SK-N-SH (cell line): ENCODE data around the gene TOMM40. TPM values are rescaled to one million over a fixed set of nuclear protein-coding genes. Genes with fewer than 3 reads are reported as not detected.

Experiments used
- CTCF ChIA-PET: fragments of 300-600, 350-600 bp; formaldehyde crosslinking; extraction: SDS; loops from one replicate; lab custom pipeline; 2021; lab: Yijun Ruan, JAX
- POLR2A ChIA-PET: fragments of 350-600 bp; sonication (Branson Sonifier 250); formaldehyde crosslinking; extraction: SDS; loops from one replicate; lab custom pipeline; 2020; ENCODE audit warnings: antibody characterized with exemption, inconsistent platforms; lab: Yijun Ruan, JAX
- DNase-seq: peaks from one replicate; pipeline ENCODE4 v3.0.0; 2012
- H2AFZ ChIP-seq: fragments of 200-600 bp; sonication (generic); 2 replicates; pipeline ENCODE4 v1.8.1; 2016; ENCODE audit warnings: antibody characterized with exemption, mild to moderate bottlenecking, low read depth
- H3F3A ChIP-seq: fragments of 200-600 bp; sonication (generic); replicated peaks from 2 replicates; pipeline ENCODE3; 2016; ENCODE audit warnings: antibody characterized with exemption, mild to moderate bottlenecking; ENCODE audit not compliant: insufficient read depth
- H3K27ac ChIP-seq, 2 experiments: fragments of 200-500 bp in 1 of 2; fragments of 200-600 bp in 1 of 2; sonication (Bioruptor generic) in 1 of 2; sonication (generic), shearing (Covaris generic) in 1 of 2; 2 replicates each; pipeline versions ENCODE4 v1.5.1 to v1.6.1; 2014 to 2016; ENCODE audit warnings: low read depth in 2 of 2, inconsistent platforms in 1 of 2, low read length in 1 of 2, mild to moderate bottlenecking in 1 of 2, mixed read lengths in 1 of 2
- H3K27me3 ChIP-seq: fragments of 200-600 bp; sonication (generic), shearing (Covaris generic); 2 replicates; pipeline ENCODE4 v1.6.1; 2016; ENCODE audit warnings: mixed run types; ENCODE audit not compliant: insufficient read depth
- H3K36me3 ChIP-seq, 2 experiments: fragments of 200-500 bp in 1 of 2; fragments of 200-600 bp in 1 of 2; sonication (Bioruptor generic) in 1 of 2; sonication (generic) in 1 of 2; replicated peaks in 1 of 2; 2 replicates each; pipeline versions ENCODE3 to v1.5.1; 2014 to 2016; ENCODE audit warnings: low read length in 1 of 2, mild to moderate bottlenecking in 1 of 2; ENCODE audit not compliant: insufficient read depth in 2 of 2, control insufficient read depth in 1 of 2
- H3K4me1 ChIP-seq, 2 experiments: fragments of 200-500 bp in 1 of 2; fragments of 200-600 bp in 1 of 2; sonication (Bioruptor generic) in 1 of 2; sonication (generic), shearing (Covaris generic) in 1 of 2; 2 replicates each; pipeline versions ENCODE4 v1.5.1 to v1.6.1; 2014 to 2016; ENCODE audit warnings: low read depth in 1 of 2, low read length in 1 of 2, mixed run types in 1 of 2; ENCODE audit not compliant: insufficient read depth in 2 of 2, control insufficient read depth in 1 of 2
- H3K4me2 ChIP-seq: fragments of 200-600 bp; sonication (generic), shearing (Covaris generic); 2 replicates; pipeline ENCODE4 v1.6.1; 2017; ENCODE audit warnings: mixed run types
- H3K4me3 ChIP-seq, 2 experiments: fragments of 200-500 bp in 1 of 2; fragments of 200-600 bp in 1 of 2; sonication (Bioruptor generic) in 1 of 2; sonication (generic), shearing (Covaris generic) in 1 of 2; 2 replicates each; pipeline versions ENCODE4 v1.5.1 to v1.8.1; 2014 to 2016; ENCODE audit warnings: low read depth in 2 of 2, inconsistent platforms in 1 of 2, low read length in 1 of 2, mild to moderate bottlenecking in 1 of 2, mixed read lengths in 1 of 2, moderate library complexity in 1 of 2
- H3K79me2 ChIP-seq: fragments of 200-600 bp; sonication (generic); 2 replicates; pipeline ENCODE4 v1.8.1; 2017; ENCODE audit warnings: mild to moderate bottlenecking; ENCODE audit not compliant: insufficient read depth
- H3K9ac ChIP-seq: fragments of 200-600 bp; sonication (generic); 2 replicates; pipeline ENCODE4 v1.6.1; 2017; ENCODE audit warnings: mixed run types
- H3K9me2 ChIP-seq: fragments of 200-600 bp; sonication (generic); 2 replicates; pipeline ENCODE4 v1.6.1; 2017; ENCODE audit warnings: mixed run types
- H3K9me3 ChIP-seq: fragments of 200-600 bp; sonication (generic); 2 replicates; pipeline ENCODE4 v1.6.1; 2017; ENCODE audit warnings: mixed run types, mild to moderate bottlenecking, moderate library complexity
- H4K20me1 ChIP-seq: fragments of 200-600 bp; sonication (generic); 2 replicates; pipeline ENCODE4 v1.6.1; 2017; ENCODE audit warnings: mild to moderate bottlenecking, mixed run types; ENCODE audit not compliant: insufficient read depth
- ELF1 ChIP-seq: IDR thresholded peaks from 2 replicates; pipeline ENCODE4 v1.4.0; 2012
- EZH2phosphoT487 ChIP-seq: fragments of 200-600 bp; sonication (generic); IDR thresholded peaks from 2 replicates; pipeline ENCODE4 v1.6.1; 2017; ENCODE audit warnings: low read depth, mixed run types, mild to moderate bottlenecking, antibody characterized with exemption, moderate library complexity, borderline replicate concordance
- FOXJ3 ChIP-seq: sonication (generic); formaldehyde crosslinking; IDR thresholded peaks from 2 replicates; pipeline ENCODE4 v1.5.1; 2020; ENCODE audit warnings: mild to moderate bottlenecking, missing genetic modification reagents
- GABPA ChIP-seq: IDR thresholded peaks from 2 replicates; pipeline ENCODE4 v1.4.0; 2012; ENCODE audit warnings: low read depth, mild to moderate bottlenecking
- GATA2 ChIP-seq: sonication (generic); formaldehyde crosslinking; IDR thresholded peaks from 2 replicates; pipeline ENCODE4 v1.5.0; 2020; ENCODE audit warnings: mild to moderate bottlenecking, missing genetic modification reagents
- IRF3 ChIP-seq: fragments of 150-350 bp; IDR thresholded peaks from 2 replicates; pipeline ENCODE4 v1.6.1; 2016; ENCODE audit warnings: mild to moderate bottlenecking, low read depth, low read length
- JUND ChIP-seq: IDR thresholded peaks from 2 replicates; pipeline ENCODE4 v1.4.0; 2012
- MXI1 ChIP-seq: IDR thresholded peaks from 2 replicates; pipeline ENCODE4 v1.6.1; 2012; ENCODE audit warnings: mild to moderate bottlenecking, low read depth, low read length, improper control_type of control experiment
- POLR2AphosphoS5 ChIP-seq: IDR thresholded peaks from 2 replicates; pipeline ENCODE4 v1.6.1; 2012; ENCODE audit warnings: low read depth, low read length
- RFX5 ChIP-seq: IDR thresholded peaks from 2 replicates; pipeline ENCODE4 v1.6.1; 2012; ENCODE audit warnings: mild to moderate bottlenecking, improper control_type of control experiment, low read length
- RXRA ChIP-seq: IDR thresholded peaks from 2 replicates; pipeline ENCODE4 v1.4.0; 2012; ENCODE audit warnings: low read depth, mild to moderate bottlenecking, borderline replicate concordance
- YY1 ChIP-seq: IDR thresholded peaks from 2 replicates; pipeline ENCODE4 v1.4.0; 2012; ENCODE audit warnings: low read depth, mild to moderate bottlenecking
- WGBS: methylation state at CpG from one replicate; pipeline ENCODE4 v1.1.6; 2017; ENCODE audit warnings: low lambda C conversion rate; 5-methylcytosine and 5-hydroxymethylcytosine counted together
- polyA plus RNA-seq, 3 experiments: library from polyadenylated mRNA; depleted of rRNA; stranded (reverse); fragments of >200 nt; gene quantifications; 2 replicates each; pipeline ENCODE4 v1.2.3, GENCODE V29; 2012
- TF ChIP-seq, protein P1 (sequence below): fragments of 200-600 bp; sonication (generic); IDR thresholded peaks from 2 replicates; pipeline ENCODE4 v1.6.1; 2017; ENCODE audit warnings: antibody characterized with exemption, mild to moderate bottlenecking, moderate library complexity
- TF ChIP-seq, protein P2 (sequence below): IDR thresholded peaks from 2 replicates; pipeline ENCODE4 v1.4.0; 2012; ENCODE audit warnings: low read depth, borderline replicate concordance
- TF ChIP-seq, protein P3 (sequence below): fragments of 150-350 bp; IDR thresholded peaks from 2 replicates; pipeline ENCODE4 v1.6.1; 2017; ENCODE audit warnings: antibody characterized with exemption, low read length, low read depth, borderline replicate concordance

The TOMM40 gene
- polyA plus RNA-seq, 1 of the 3 experiments (the other 2 are of a cell fraction), result 78.9 TPM

GRCh38 chr19:44851427-44851826 is 39.6 kb upstream of the TOMM40 start:
- H3K4me1 ChIP-seq, result peaks cover 15 to 19% of the 10 kb centered on the region in 2 experiments; a peak in 3 of 4 replicates
- H3F3A ChIP-seq, result peaks cover 15% of the 10 kb centered on the region
- peaks cover 73% of the 10 kb centered on the region for H4K20me1 ChIP-seq
- 79% methylated on average over 2 of the region's 2 CpGs for WGBS
- no peaks in the 10 kb centered on the region for H3K9me2 ChIP-seq
- no peak overlapping the region for H3K9ac ChIP-seq
- POLR2A ChIA-PET, result no interaction called here
- no peak overlapping the region for H3K27ac ChIP-seq
- H2AFZ ChIP-seq, result no peak overlapping the region
- DNase-seq, result no peak
- H3K79me2 ChIP-seq, result peaks cover 97% of the 10 kb centered on the region
- CTCF ChIA-PET, result interaction anchor here (1.4 to 1.5 kb wide), 2 partner anchors 51 to 128 kb away, joined by 4 to 7 read pairs; no protein-coding TSS in a partner anchor
- no peak overlapping the region for H3K4me3 ChIP-seq
- TF ChIP-seq YY1 (no peak), GABPA (no peak), RFX5 (no peak), JUND (no peak), GATA2 (CRISPR knock-in tag) (no peak), ELF1 (no peak), RXRA (no peak), MXI1 (no peak), EZH2phosphoT487 (no peak), POLR2AphosphoS5 (no peak), FOXJ3 (CRISPR knock-in tag) (no peak)
- TF ChIP-seq, protein P1, sequence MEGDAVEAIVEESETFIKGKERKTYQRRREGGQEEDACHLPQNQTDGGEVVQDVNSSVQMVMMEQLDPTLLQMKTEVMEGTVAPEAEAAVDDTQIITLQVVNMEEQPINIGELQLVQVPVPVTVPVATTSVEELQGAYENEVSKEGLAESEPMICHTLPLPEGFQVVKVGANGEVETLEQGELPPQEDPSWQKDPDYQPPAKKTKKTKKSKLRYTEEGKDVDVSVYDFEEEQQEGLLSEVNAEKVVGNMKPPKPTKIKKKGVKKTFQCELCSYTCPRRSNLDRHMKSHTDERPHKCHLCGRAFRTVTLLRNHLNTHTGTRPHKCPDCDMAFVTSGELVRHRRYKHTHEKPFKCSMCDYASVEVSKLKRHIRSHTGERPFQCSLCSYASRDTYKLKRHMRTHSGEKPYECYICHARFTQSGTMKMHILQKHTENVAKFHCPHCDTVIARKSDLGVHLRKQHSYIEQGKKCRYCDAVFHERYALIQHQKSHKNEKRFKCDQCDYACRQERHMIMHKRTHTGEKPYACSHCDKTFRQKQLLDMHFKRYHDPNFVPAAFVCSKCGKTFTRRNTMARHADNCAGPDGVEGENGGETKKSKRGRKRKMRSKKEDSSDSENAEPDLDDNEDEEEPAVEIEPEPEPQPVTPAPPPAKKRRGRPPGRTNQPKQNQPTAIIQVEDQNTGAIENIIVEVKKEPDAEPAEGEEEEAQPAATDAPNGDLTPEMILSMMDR, result no peak
- TF ChIP-seq, protein P2, sequence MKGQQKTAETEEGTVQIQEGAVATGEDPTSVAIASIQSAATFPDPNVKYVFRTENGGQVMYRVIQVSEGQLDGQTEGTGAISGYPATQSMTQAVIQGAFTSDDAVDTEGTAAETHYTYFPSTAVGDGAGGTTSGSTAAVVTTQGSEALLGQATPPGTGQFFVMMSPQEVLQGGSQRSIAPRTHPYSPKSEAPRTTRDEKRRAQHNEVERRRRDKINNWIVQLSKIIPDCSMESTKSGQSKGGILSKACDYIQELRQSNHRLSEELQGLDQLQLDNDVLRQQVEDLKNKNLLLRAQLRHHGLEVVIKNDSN, result no peak
- TF ChIP-seq, all 33 proteins: peak for 0
- Histone ChIP-seq H3K4me2 (no peak overlapping the region), H3K36me3 (peaks cover 0 to 4% of the 10 kb centered on the region in 2 experiments), H3K27me3 (no peaks in the 10 kb centered on the region), H3K9me3 (no peaks in the 10 kb centered on the region)

DNA sequence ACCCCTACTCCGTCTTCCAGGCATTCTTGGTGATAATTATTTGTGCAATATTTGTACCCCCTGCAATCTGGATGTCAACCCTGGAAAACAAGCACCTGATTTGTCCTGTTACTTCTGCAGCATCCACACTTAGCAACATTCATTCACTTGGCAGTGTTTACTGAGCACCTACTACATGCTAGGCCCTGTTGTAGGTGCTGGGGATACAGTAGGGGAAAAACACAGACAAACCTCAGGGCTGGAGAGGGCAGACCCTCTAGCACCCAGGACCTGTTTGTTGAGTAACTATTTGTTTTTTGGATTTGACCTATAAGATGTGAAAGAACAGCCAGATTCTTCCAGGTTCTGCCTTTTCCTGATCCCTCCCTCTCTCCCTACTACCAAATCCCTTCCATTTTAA is 35.4 kb upstream of the TOMM40 start:
- H3K27me3 ChIP-seq, result no peaks in the 10 kb centered on the region
- no peak overlapping the region for H3K27ac ChIP-seq
- peaks cover 0 to 13% of the 10 kb centered on the region in 2 experiments for H3K36me3 ChIP-seq
- POLR2A ChIA-PET, result no interaction called here
- H2AFZ ChIP-seq, result no peak overlapping the region
- no peak overlapping the region for H3K4me3 ChIP-seq
- 96% methylated on average over 1 of the region's 1 CpG for WGBS
- peaks cover 4% of the 10 kb centered on the region for H3F3A ChIP-seq
- no peak overlapping the region for H3K9ac ChIP-seq
- DNase-seq, result no peak
- TF ChIP-seq, protein P3, sequence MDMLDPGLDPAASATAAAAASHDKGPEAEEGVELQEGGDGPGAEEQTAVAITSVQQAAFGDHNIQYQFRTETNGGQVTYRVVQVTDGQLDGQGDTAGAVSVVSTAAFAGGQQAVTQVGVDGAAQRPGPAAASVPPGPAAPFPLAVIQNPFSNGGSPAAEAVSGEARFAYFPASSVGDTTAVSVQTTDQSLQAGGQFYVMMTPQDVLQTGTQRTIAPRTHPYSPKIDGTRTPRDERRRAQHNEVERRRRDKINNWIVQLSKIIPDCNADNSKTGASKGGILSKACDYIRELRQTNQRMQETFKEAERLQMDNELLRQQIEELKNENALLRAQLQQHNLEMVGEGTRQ, result no peak
- no peak for TF ChIP-seq IRF3
- peaks cover 97% of the 10 kb centered on the region for H3K79me2 ChIP-seq
- peaks cover 77% of the 10 kb centered on the region for H4K20me1 ChIP-seq
- CTCF ChIA-PET, result no interaction called here
- H3K9me3 ChIP-seq, result no peaks in the 10 kb centered on the region
- peaks cover 0 to 1% of the 10 kb centered on the region in 2 experiments; a peak in 1 of 4 replicates for H3K4me1 ChIP-seq
- H3K4me2 ChIP-seq, result no peak overlapping the region
- H3K9me2 ChIP-seq, result no peaks in the 10 kb centered on the region
